ENCODE data around the gene SELENOI.

DNA sequence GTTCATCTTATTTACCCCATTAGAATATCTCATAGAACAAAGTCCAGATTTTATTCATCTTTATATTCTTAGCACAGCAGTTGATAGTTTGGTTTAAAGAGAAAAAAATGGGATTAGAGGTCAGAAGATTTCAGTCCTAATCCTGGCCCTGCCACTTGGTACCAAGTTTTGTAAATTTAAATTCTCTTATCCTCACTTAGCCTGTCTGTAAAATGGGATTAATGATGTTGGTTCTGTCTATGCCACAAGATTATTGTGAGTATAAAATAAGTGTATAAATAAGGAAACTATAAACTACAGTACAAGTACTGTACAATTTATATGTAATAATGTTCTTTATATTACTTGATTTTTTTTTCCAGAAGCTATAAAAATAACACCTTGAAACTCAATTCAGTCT lies 38.7 kb downstream of the SELENOI start:
- TF ChIP-seq, protein P1, sequence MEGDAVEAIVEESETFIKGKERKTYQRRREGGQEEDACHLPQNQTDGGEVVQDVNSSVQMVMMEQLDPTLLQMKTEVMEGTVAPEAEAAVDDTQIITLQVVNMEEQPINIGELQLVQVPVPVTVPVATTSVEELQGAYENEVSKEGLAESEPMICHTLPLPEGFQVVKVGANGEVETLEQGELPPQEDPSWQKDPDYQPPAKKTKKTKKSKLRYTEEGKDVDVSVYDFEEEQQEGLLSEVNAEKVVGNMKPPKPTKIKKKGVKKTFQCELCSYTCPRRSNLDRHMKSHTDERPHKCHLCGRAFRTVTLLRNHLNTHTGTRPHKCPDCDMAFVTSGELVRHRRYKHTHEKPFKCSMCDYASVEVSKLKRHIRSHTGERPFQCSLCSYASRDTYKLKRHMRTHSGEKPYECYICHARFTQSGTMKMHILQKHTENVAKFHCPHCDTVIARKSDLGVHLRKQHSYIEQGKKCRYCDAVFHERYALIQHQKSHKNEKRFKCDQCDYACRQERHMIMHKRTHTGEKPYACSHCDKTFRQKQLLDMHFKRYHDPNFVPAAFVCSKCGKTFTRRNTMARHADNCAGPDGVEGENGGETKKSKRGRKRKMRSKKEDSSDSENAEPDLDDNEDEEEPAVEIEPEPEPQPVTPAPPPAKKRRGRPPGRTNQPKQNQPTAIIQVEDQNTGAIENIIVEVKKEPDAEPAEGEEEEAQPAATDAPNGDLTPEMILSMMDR (IDR thresholded peaks at IDR 0.05; ENCODE audit: insufficient read depth, low read depth, low read length) = no peak
- no peak for TF ChIP-seq EZH2 (IDR thresholded peaks at IDR 0.05; ENCODE audit: insufficient read depth, low read length)
